Measurements from ENCODE around the gene CDCA7L. TPM values are rescaled to one million over a fixed set of nuclear protein-coding genes. Genes with fewer than 3 reads are reported as not detected.
"Not testable (repeated sequence)": the region's sequence is repeated elsewhere in the genome, so short reads cannot be mapped to it uniquely, and the experiment has no call there.

CDCA7L gene
- total RNA-seq, 2 experiments from 2014 or later = 66.4 to 67.9 TPM

DNA sequence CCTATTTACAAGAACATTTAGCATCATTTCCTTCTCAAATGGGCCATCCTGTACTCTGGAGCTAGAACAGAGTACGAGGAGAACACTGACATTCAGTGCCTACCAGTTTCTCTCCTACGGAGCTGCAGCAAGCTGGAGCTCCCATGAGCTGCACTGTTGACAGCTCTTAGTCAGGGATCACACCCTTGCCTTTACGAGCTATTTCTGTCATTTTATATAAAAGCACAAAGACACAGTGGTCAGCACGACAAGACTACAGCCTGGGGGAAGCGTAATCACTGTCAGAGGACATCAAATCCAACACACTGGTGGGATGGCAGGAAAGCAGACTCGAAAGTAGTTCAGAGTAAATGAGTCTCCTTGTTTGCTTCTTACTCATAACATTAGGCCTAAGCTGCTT lies 2.7 kb downstream of the CDCA7L start:
- Mint-ChIP-seq H3K27me3 (ENCODE audit: low read depth) (no peaks in the 10 kb centered on the region), H3K27ac (no peak overlapping the region)

DNA sequence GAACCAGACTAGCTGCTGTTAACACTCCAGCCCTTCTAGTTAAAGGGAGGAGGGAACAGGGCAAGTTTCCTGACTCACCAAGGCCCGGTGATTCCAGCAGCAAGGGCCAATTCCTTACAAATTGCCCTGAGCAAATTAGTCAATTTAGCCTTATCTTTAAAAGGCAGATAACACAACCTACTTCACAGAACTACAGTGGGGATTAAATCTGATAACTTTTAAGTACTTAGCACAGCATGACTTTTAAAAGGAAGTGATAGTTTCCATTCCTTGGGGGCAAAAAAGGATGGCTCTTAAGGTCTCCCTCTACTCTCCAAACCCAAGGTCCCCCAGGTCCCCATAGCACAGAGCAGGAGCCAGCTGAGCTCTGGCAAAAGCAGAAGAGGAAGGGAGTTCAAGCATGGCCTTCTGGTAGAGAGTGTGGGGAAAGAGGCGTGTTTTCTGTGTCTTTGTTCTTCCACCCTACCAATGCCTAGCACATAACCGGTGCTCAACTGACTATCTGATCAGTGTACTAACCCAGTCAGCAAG lies 4.0 kb downstream of the CDCA7L start:
- peaks cover 52% of the 10 kb centered on the region for H3K36me3 Mint-ChIP-seq (ENCODE audit: low read depth)
- ATAC-seq (no peak), DNase-seq (no peak)
- ChIA-PET POLR2A (no interaction called here), CTCF (interaction anchor here (0.7 kb wide), 1 partner anchor 62 kb away, joined by 3 read pairs; no protein-coding TSS in a partner anchor)
- no peaks in the 10 kb centered on the region for H3K27me3 Mint-ChIP-seq (ENCODE audit: low read depth)
- peaks cover 66% of the 10 kb centered on the region for H3K4me1 Mint-ChIP-seq (ENCODE audit: low read depth)
- H3K4me3 Mint-ChIP-seq = no peak overlapping the region
- no peak overlapping the region for H3K27ac Mint-ChIP-seq
- peaks cover 3% of the 10 kb centered on the region for H3K9me3 Mint-ChIP-seq (ENCODE audit: insufficient read depth)

More for the DNA sequence above, 2.7 kb downstream of the CDCA7L start:
- peak overlapping the region; percentile 17 for H3K4me3 Mint-ChIP-seq
- ChIA-PET CTCF (interaction anchor here (2.0 kb wide), 1 partner anchor 13 kb away, joined by 5 read pairs; no protein-coding TSS in a partner anchor), POLR2A (interaction anchor here (0.9 kb wide), 1 partner anchor 45 kb away, joined by 3 read pairs; no protein-coding TSS in a partner anchor)
- H3K4me1 Mint-ChIP-seq (ENCODE audit: low read depth) = peaks cover 79% of the 10 kb centered on the region
- ATAC-seq (no peak), DNase-seq (no peak)
- peaks cover 41% of the 10 kb centered on the region for H3K36me3 Mint-ChIP-seq (ENCODE audit: low read depth)
- no peaks in the 10 kb centered on the region for H3K9me3 Mint-ChIP-seq (ENCODE audit: insufficient read depth)

DNA sequence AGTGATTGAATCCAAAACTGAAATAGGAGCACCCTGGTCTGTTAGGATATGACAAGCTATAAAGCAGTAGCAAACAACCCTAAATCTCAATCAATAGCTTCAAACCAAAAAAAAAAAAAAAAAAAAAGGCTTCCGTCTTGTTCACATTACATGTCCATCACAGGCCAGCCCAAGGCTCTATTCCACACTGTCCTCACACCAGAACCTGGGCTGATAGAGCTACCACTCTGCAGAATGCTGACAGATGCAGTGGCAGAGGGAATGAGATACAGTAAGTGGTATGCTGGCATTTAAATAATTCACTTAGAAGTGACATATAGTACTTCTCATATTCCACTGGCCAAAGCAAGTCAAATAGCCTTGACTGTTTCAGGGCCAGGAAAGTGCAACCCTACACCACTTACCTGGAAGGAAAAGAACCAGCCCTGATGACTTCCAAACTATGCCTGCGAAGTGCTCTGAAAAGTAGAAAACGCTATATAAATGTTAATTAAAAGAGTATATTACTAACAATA lies 5.8 kb downstream of the CDCA7L start:
- peaks cover 64% of the 10 kb centered on the region for H3K36me3 Mint-ChIP-seq (ENCODE audit: low read depth)
- peak overlapping the region; percentile 73 for H3K27ac Mint-ChIP-seq
- CTCF ChIA-PET = no interaction called here
- no peaks in the 10 kb centered on the region for H3K27me3 Mint-ChIP-seq (ENCODE audit: low read depth)
- no peak overlapping the region for H3K4me3 Mint-ChIP-seq
- DNase-seq (no peak), ATAC-seq (peak; percentile 7)
- H3K4me1 Mint-ChIP-seq (ENCODE audit: low read depth) = peaks cover 63% of the 10 kb centered on the region
- H3K9me3 Mint-ChIP-seq (ENCODE audit: insufficient read depth) = peaks cover 8% of the 10 kb centered on the region
- POLR2A ChIA-PET = no interaction called here

DNA sequence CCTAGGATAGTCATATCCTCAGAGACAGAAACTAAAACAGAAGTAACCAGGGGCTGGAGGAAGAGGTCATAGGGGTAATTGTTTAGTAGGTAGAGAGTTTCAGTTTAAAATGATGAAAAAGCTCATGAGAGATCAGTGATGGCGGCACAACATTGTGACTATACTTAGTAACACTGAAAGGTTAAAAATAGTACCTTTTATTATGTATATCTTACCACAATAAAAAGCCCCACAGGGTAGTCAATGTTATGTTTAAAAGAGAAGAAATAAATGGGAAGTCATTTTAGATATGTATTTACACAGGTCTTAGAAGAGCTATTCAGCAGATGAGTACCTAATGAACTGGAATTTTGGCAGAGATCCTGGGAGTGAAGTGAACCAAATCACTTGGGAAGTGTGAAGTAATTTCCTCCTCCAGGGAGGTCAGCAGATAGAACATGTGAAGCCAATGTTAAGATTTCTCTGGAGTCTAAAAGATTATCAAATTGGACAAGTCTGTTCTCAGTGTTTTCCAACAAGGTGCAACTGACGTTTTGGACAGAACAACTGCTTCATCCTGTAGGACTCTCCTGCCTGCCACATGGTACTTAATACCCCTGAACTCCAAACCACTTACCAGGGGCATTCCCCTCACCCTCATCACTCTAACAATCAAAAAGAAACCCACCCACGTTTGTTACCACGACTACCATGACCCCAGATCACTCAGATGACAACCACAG lies 6.4 kb downstream of the CDCA7L start:
- ChIA-PET CTCF (no interaction called here), POLR2A (interaction anchor here (0.8 kb wide), 1 partner anchor 474 kb away, joined by 3 read pairs; no protein-coding TSS in a partner anchor)
- Mint-ChIP-seq H3K4me3 (peak overlapping the region; percentile 9), H3K9me3 (ENCODE audit: insufficient read depth) (peaks cover 11% of the 10 kb centered on the region), H3K27ac (peak overlapping the region; percentile 73), H3K27me3 (ENCODE audit: low read depth) (no peaks in the 10 kb centered on the region), H3K4me1 (ENCODE audit: low read depth) (peaks cover 63% of the 10 kb centered on the region), H3K36me3 (ENCODE audit: low read depth) (peaks cover 66% of the 10 kb centered on the region)
- DNase-seq (peak; percentile 35), ATAC-seq (peak; percentile 32)

DNA sequence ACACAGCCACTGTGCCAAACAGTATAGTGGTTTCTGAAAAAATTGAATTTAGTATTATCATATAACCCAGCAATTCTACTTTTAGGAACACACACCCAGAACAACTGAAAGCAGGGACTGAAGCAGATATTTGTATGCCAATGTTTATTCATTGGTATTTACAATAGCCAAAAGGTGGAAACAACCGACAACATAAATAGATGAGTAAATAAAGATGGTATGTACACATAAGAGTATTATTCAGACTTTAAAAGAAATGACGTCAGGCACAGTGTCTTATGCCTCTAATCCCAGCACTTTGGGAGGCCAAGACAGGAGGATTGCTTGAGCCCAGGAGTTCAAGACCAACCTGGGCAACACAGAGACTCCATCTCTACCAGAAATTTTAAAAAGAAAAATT lies 7.2 kb downstream of the CDCA7L start:
- Mint-ChIP-seq H3K27ac (no peak overlapping the region), H3K36me3 (ENCODE audit: low read depth) (peaks cover 71% of the 10 kb centered on the region)
- POLR2A ChIA-PET = no interaction called here

DNA sequence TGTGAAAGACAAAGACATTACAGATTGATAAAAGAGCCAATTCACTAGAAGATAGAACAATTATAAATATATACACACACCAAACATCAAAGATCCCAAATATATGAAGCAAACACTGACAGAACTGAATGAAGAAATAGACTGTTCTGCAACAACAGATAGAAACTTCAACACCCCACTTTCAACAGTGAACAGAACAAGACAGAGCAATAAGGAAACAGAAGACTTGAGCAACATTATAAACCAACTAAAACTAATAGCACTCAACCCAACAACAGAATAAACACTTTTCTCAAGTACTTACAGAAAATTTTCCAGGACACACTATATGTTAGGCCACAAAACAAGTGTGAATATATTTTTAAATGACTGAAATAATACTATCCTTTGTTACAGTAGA lies 10.9 kb downstream of the CDCA7L start:
- Mint-ChIP-seq H3K27me3 (ENCODE audit: low read depth) (no peaks in the 10 kb centered on the region), H3K4me1 (ENCODE audit: low read depth) (peaks cover 27% of the 10 kb centered on the region), H3K9me3 (ENCODE audit: insufficient read depth) (peaks cover 20% of the 10 kb centered on the region), H3K27ac (no peak overlapping the region), H3K4me3 (no peak overlapping the region), H3K36me3 (ENCODE audit: low read depth) (peaks cover 80% of the 10 kb centered on the region)
- ChIA-PET POLR2A (no interaction called here), CTCF (no interaction called here)
- no peak for DNase-seq
- ATAC-seq = no peak

More for the DNA sequence above, 7.2 kb downstream of the CDCA7L start:
- Mint-ChIP-seq H3K4me3 (no peak overlapping the region), H3K27me3 (ENCODE audit: low read depth) (no peaks in the 10 kb centered on the region), H3K9me3 (ENCODE audit: insufficient read depth) (peaks cover 11% of the 10 kb centered on the region), H3K4me1 (ENCODE audit: low read depth) (peaks cover 60% of the 10 kb centered on the region)
- no peak for DNase-seq
- CTCF ChIA-PET = no interaction called here
- no peak for ATAC-seq

DNA sequence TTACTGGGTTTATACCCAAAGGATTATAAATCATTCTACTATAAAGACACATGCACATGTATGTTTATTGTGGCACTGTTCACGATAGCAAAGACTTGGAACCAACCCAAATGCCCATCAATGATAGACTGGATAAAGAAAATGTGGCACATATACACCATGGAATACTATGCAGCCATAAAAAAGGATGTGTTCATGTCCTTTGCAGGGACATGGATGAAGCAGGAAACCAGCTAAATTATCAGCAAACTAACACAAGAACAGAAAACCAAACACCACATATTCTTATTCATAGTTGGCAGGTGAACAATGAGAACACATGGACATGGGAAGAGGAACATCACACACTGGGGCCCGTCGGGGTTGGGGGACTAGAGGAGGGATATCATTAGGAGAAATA lies 12.4 kb downstream of the CDCA7L start:
- ATAC-seq; H3K4me3 Mint-ChIP-seq; POLR2A ChIA-PET; CTCF ChIA-PET; H3K27me3 Mint-ChIP-seq (ENCODE audit: low read depth); DNase-seq; H3K27ac Mint-ChIP-seq: not testable (repeated sequence)
- Mint-ChIP-seq H3K4me1 (ENCODE audit: low read depth) (peaks cover 22% of the 10 kb centered on the region), H3K36me3 (ENCODE audit: low read depth) (peaks cover 80% of the 10 kb centered on the region), H3K9me3 (ENCODE audit: insufficient read depth) (peaks cover 26% of the 10 kb centered on the region)

DNA sequence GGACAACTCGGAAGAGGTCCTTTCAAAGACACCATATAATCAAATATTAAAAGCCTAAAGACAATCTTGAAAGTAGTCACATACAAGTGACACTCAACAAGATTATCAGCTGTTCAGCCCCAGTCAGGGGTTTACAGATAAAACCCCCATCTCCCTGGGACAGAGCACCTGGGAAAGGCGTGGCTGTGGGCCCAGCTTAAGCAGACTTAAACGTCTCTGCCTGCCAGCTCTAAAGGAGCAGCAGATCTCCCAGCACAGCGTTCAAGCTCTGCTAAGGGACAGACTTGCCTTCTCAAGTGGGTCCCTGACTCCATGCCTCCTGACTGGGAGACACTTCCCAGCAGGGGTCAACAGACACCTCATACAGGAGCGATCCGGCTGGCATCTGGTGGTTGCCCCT lies 18.0 kb downstream of the CDCA7L start:
- no peak for DNase-seq
- no peak for ATAC-seq
- H3K27me3 Mint-ChIP-seq (ENCODE audit: low read depth) = no peaks in the 10 kb centered on the region
- ChIA-PET CTCF (interaction anchor here (1.0 kb wide), 1 partner anchor 155 kb away, joined by 3 read pairs; no protein-coding TSS in a partner anchor), POLR2A (no interaction called here)
- H3K4me3 Mint-ChIP-seq = no peak overlapping the region
- H3K27ac Mint-ChIP-seq = no peak overlapping the region
- peaks cover 9% of the 10 kb centered on the region for H3K4me1 Mint-ChIP-seq (ENCODE audit: low read depth)
- peaks cover 52% of the 10 kb centered on the region for H3K36me3 Mint-ChIP-seq (ENCODE audit: low read depth)
- peaks cover 15% of the 10 kb centered on the region for H3K9me3 Mint-ChIP-seq (ENCODE audit: insufficient read depth)

DNA sequence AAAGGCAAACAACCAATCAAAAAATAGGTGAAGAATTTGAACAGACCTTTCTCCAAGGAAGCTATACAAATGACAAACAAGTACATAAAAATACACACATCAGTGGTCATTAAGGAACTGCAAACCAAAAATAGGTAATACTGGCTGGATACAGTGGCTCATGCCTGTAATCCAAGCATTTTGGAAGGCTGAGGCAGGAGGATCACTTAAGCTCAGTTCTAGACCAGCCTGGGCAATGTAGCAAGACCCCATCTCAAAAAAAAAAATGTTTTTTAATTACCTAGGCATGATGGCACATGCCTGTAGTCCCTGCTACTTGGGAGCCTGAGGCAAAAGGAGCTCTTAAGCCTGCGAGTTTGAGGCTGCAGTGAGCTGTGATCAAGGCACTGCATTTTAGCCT lies 19.3 kb downstream of the CDCA7L start:
- Mint-ChIP-seq H3K4me1 (ENCODE audit: low read depth) (peaks cover 9% of the 10 kb centered on the region), H3K27me3 (ENCODE audit: low read depth) (no peaks in the 10 kb centered on the region), H3K9me3 (ENCODE audit: insufficient read depth) (peaks cover 10% of the 10 kb centered on the region), H3K36me3 (ENCODE audit: low read depth) (peaks cover 42% of the 10 kb centered on the region), H3K4me3 (no peak overlapping the region), H3K27ac (no peak overlapping the region)
- POLR2A ChIA-PET = no interaction called here
- ATAC-seq = no peak
- CTCF ChIA-PET = no interaction called here
- no peak for DNase-seq

DNA sequence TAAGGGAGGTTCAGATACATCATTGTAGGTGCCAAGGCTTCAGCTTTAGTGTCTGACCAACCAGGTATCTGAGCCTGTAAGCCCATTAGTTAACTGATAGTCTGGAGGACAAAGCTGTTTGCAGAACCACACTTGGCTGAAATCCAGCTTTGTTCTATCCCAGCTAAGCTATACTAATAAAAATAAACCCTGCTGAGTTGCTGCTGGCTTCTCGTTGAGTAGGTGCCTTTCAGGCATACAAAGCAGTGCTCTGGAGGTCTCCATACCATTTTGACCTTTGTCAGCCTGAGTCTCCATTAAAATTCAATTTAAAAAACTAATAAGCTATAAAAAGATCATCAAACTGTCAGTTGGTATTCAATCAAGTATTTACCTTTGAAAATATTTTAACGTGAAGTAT lies 22.0 kb downstream of the CDCA7L start:
- DNase-seq (no peak), ATAC-seq (no peak)
- H3K27ac Mint-ChIP-seq = no peak overlapping the region
- H3K36me3 Mint-ChIP-seq (ENCODE audit: low read depth) = peaks cover 19% of the 10 kb centered on the region
- POLR2A ChIA-PET = no interaction called here
- no peaks in the 10 kb centered on the region for H3K27me3 Mint-ChIP-seq (ENCODE audit: low read depth)
- no peak overlapping the region for H3K4me3 Mint-ChIP-seq
- H3K9me3 Mint-ChIP-seq (ENCODE audit: insufficient read depth) = no peaks in the 10 kb centered on the region
- CTCF ChIA-PET = interaction anchor here (0.7 to 1.3 kb wide), 3 partner anchors 10 to 21 kb away, joined by 3 read pairs; no protein-coding TSS in a partner anchor
- H3K4me1 Mint-ChIP-seq (ENCODE audit: low read depth) = peaks cover 3% of the 10 kb centered on the region

DNA sequence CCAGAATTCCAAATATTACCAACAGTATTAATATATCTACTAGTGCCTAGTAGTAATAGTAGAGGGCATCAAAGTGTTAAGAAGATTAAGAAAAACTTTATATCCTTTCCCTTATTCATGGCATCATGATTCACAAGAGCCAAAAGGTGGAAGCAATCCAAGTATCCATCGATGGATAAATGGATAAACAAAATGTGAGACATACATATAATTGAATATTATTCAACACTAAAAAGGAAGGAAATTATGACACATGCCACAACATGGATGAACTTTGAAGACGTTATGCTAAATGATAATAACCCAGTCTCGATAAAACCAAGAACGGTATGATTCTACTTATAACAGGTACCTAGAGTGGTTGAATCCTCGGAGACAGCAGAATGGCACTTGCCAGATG lies 23.1 kb downstream of the CDCA7L start:
- Mint-ChIP-seq H3K4me1 (ENCODE audit: low read depth) (no peaks in the 10 kb centered on the region), H3K27me3 (ENCODE audit: low read depth) (no peaks in the 10 kb centered on the region), H3K4me3 (no peak overlapping the region), H3K36me3 (ENCODE audit: low read depth) (peaks cover 10% of the 10 kb centered on the region), H3K27ac (no peak overlapping the region), H3K9me3 (ENCODE audit: insufficient read depth) (no peaks in the 10 kb centered on the region)
- DNase-seq = no peak
- ChIA-PET CTCF (no interaction called here), POLR2A (interaction anchor here (0.6 kb wide), 1 partner anchor 371 kb away, joined by 3 read pairs; no protein-coding TSS in a partner anchor)
- ATAC-seq = no peak

DNA sequence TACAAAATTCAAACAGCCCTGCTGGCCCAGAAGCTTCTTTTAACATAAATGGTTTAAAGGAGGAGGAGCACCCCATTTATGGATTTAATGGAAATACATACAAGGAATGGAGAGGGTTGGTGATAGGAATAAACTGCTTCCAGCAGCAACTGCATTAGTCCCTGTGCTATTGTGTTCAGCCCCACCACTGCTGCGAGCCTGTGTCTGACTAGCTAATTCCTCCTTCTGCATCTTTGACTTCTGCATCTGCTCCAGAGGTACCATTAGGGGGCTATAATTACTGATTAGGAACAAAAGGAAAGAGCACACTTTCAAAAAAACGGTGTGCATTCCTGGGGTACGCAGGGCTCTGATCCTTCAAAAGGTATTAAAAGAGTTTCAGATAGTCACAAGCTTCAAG lies 24.8 kb downstream of the CDCA7L start:
- CTCF ChIA-PET = no interaction called here
- ATAC-seq (no peak), DNase-seq (no peak)
- no peak overlapping the region for H3K4me3 Mint-ChIP-seq
- POLR2A ChIA-PET = no interaction called here
- H3K4me1 Mint-ChIP-seq (ENCODE audit: low read depth) = no peaks in the 10 kb centered on the region
- no peaks in the 10 kb centered on the region for H3K27me3 Mint-ChIP-seq (ENCODE audit: low read depth)
- H3K27ac Mint-ChIP-seq = no peak overlapping the region
- H3K9me3 Mint-ChIP-seq (ENCODE audit: insufficient read depth) = no peaks in the 10 kb centered on the region
- H3K36me3 Mint-ChIP-seq (ENCODE audit: low read depth) = peaks cover 11% of the 10 kb centered on the region
